Keratinocyte (primary cell): ENCODE data around the gene HSF5.
"Not testable (repeated sequence)": the region's sequence is repeated elsewhere in the genome, so short reads cannot be mapped to it uniquely, and the experiment has no call there.

Source experiments
- EZH2 ChIP-seq: IDR thresholded peaks from one replicate; pipeline ENCODE4 v1.6.1; 2012; ENCODE audit warnings: inconsistent platforms, mild to moderate bottlenecking, low read length, moderate library complexity
- TF ChIP-seq, protein P1 (sequence below), 3 experiments: IDR thresholded peaks in 1 of 3; conservative IDR thresholded peaks in 1 of 3; optimal IDR thresholded peaks in 1 of 3; 2 replicates in 2 of 3; 3 replicates in 1 of 3; pipeline versions ENCODE3 to v1.5.1; 2011; ENCODE audit warnings: low read length in 3 of 3, mild to moderate bottlenecking in 3 of 3, moderate library complexity in 2 of 3, control low read depth in 1 of 3, inconsistent platforms in 1 of 3; ENCODE audit not compliant: insufficient read depth in 2 of 3; ENCODE audit errors: extremely low read depth in 1 of 3

DNA sequence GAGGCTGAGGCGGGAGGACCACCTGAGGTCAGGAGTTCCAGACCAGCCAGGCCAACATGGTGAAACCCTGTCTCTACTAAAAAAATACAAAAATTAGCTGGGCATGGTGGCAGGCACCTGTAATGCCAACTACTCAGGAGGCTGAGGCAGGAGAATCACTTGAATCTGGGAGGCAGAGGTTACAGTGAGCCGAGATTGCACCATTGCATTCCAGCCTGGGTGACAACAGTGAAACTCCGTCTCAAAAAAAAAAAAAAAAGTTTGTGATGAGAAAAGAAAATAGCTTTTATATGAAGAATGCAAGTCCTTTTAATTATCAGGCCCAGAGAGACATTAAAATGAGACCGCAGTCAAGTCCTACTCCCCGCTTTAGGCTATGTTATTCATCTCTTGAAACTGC, 90.8 kb downstream of the HSF5 start:
- TF ChIP-seq, protein P1, sequence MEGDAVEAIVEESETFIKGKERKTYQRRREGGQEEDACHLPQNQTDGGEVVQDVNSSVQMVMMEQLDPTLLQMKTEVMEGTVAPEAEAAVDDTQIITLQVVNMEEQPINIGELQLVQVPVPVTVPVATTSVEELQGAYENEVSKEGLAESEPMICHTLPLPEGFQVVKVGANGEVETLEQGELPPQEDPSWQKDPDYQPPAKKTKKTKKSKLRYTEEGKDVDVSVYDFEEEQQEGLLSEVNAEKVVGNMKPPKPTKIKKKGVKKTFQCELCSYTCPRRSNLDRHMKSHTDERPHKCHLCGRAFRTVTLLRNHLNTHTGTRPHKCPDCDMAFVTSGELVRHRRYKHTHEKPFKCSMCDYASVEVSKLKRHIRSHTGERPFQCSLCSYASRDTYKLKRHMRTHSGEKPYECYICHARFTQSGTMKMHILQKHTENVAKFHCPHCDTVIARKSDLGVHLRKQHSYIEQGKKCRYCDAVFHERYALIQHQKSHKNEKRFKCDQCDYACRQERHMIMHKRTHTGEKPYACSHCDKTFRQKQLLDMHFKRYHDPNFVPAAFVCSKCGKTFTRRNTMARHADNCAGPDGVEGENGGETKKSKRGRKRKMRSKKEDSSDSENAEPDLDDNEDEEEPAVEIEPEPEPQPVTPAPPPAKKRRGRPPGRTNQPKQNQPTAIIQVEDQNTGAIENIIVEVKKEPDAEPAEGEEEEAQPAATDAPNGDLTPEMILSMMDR (optimal IDR thresholded peaks at IDR 0.05 in 1 of 3, IDR thresholded peaks at IDR 0.05 in 1 of 3, conservative IDR thresholded peaks at IDR 0.05 in 1 of 3; ENCODE audit: extremely low read depth in 1 of 3, insufficient read depth in 2 of 3, low read length in 3 of 3), result not testable (repeated sequence)
- TF ChIP-seq EZH2, result not testable (repeated sequence)
